Neural progenitor cell (in vitro differentiated cells): ENCODE results near the gene PDF.

Experiments used
- EZH2 ChIP-seq: fragments of 200-600 bp; sonication (generic); IDR thresholded peaks from 2 replicates; pipeline ENCODE4 v1.6.1; 2017; ENCODE audit warnings: antibody characterized with exemption, mild to moderate bottlenecking, moderate library complexity
- TF ChIP-seq, protein P1 (sequence below): fragments of 200-600 bp; sonication (generic); IDR thresholded peaks from 2 replicates; pipeline ENCODE4 v1.5.1; 2017; ENCODE audit warnings: antibody characterized with exemption, mild to moderate bottlenecking

DNA sequence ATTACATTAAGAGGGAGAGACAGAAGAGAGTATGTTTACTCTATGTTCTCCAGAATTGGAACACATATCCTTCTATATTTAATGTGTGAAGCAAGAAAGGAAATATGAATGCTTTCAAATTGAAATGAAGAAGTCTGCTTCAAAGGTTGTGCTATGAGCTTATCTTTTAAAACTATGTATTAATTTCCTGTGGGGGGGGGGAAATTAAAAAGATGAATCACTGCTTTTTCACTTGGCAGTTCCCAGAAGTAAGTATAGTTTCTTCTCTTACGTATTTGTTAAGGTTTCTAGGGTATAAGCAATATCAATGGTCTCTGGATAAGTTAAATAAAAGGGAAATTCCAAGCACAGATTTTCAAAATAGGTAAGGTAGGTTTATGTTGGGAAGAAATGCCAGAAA is 48.4 kb upstream of the PDF start:
- TF ChIP-seq, protein P1, sequence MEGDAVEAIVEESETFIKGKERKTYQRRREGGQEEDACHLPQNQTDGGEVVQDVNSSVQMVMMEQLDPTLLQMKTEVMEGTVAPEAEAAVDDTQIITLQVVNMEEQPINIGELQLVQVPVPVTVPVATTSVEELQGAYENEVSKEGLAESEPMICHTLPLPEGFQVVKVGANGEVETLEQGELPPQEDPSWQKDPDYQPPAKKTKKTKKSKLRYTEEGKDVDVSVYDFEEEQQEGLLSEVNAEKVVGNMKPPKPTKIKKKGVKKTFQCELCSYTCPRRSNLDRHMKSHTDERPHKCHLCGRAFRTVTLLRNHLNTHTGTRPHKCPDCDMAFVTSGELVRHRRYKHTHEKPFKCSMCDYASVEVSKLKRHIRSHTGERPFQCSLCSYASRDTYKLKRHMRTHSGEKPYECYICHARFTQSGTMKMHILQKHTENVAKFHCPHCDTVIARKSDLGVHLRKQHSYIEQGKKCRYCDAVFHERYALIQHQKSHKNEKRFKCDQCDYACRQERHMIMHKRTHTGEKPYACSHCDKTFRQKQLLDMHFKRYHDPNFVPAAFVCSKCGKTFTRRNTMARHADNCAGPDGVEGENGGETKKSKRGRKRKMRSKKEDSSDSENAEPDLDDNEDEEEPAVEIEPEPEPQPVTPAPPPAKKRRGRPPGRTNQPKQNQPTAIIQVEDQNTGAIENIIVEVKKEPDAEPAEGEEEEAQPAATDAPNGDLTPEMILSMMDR, result no peak
- TF ChIP-seq EZH2, result no peak
